Fibroblast of the aortic adventitia (primary cell): ENCODE data around the gene CCDC24. TPM values are rescaled to one million over a fixed set of nuclear protein-coding genes. Genes with fewer than 3 reads are reported as not detected.

Experiments used
- DNase-seq: peaks from one replicate; pipeline ENCODE4 v3.0.0-alpha.2; 2010; ENCODE audit warnings: low read depth
- H3K4me3 ChIP-seq: 2 replicates; pipeline ENCODE4 v1.5.1; 2011; ENCODE audit warnings: low read depth, mild to moderate bottlenecking, control low read depth, low read length, moderate library complexity
- CTCF ChIP-seq: IDR thresholded peaks from 2 replicates; pipeline ENCODE4 v1.5.1; 2011; ENCODE audit warnings: mild to moderate bottlenecking, low read length, control low read depth, inconsistent platforms; ENCODE audit not compliant: insufficient read depth
- total RNA-seq: library from RNA; depleted of rRNA; stranded (reverse); fragments of >200 nt; gene quantifications from 2 replicates; pipeline ENCODE4 v1.2.3, GENCODE V29; 2012; ENCODE audit warnings: low replicate concordance

Gene CCDC24
- total RNA-seq, 1 donor, result 2.6 TPM

DNA sequence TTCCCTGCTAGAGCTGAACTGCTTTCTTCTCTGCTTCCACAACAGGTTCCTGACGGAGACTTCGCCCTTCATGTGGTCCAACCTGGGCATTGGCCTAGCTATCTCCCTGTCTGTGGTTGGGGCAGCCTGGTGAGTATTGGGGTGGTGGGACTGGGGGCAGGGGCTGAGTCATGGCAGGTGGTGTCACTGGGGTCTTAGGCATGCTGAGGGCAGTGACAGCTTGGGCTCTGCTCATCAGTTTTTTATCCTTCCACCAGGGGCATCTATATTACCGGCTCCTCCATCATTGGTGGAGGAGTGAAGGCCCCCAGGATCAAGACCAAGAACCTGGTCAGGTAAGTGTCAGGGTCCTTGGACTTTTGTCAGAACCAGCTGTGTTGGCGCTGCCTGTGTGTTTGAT lies 15.4 kb upstream of the CCDC24 start:
- peak overlapping the region; percentile 93 for H3K4me3 ChIP-seq
- DNase-seq, result no peak
- no peak for TF ChIP-seq CTCF

DNA sequence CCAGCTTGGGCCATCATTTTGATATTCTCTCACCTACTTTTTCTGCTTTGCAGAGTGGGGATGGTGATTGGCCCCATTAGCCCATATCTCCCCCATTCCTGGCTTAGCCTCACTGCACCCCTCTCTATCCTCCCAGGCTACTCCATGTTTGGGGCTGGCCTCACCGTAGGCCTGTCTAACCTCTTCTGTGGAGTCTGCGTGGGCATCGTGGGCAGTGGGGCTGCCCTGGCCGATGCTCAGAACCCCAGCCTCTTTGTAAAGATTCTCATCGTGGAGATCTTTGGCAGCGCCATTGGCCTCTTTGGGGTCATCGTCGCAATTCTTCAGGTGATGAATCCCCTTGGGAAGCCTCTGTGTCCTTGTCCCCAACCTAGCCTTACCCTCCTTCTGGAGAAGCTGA lies 14.5 kb upstream of the CCDC24 start:
- peak overlapping the region; percentile 93 for H3K4me3 ChIP-seq
- DNase-seq, result no peak
- no peak for TF ChIP-seq CTCF

- no peak for TF ChIP-seq CTCF
- no peak for DNase-seq
- H3K4me3 ChIP-seq, result peak overlapping the region; percentile 74
These were observed 13.8 kb upstream of the CCDC24 start for GRCh38 chr1:43977376-43978263.

DNA sequence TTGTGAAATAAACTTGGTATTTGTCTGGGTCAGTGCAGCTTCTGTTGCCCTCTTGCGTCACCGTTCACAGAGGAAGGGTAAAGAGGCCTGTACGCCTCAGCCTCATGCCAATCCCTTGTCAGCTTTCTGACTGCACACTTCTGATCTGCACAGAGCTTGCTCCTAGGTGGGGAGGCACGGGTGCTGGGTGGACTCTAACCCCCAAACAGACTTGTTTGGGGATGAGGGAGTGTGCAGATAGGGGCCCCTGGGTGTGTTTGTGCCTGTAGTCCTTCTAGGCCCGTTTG lies 13.2 kb upstream of the CCDC24 start:
- TF ChIP-seq CTCF, result no peak
- peak overlapping the region; percentile 74 for H3K4me3 ChIP-seq
- no peak for DNase-seq

GRCh38 chr1:43978551-43979260 lies 12.7 kb upstream of the CCDC24 start, which contains the start of gene B4GALT2:
Gene B4GALT2 (plus strand): TSS chr1:43979210. CDS start chr1:43981161, 1,951 bp downstream.
- no peak for TF ChIP-seq CTCF
- no peak for DNase-seq
- peak within 1 kb of the TSS; percentile 74 for H3K4me3 ChIP-seq

- H3K4me3 ChIP-seq, result peak overlapping the region; percentile 74
- no peak for DNase-seq
- TF ChIP-seq CTCF, result no peak
These were observed 12.2 kb upstream of the CCDC24 start for GRCh38 chr1:43979261-43979527.
